ENCODE measurements around the gene NTM. TPM values are rescaled to one million over a fixed set of nuclear protein-coding genes. Genes with fewer than 3 reads are reported as not detected.

NTM gene
- total RNA-seq, 4 donors from 2014 or later: 0.40 to 3.1 (median 2.1) TPM; not detected in 1

- intact Hi-C loops (cut with DNase I; ENCODE audit: low total_unique reads) (no loop called here), in situ Hi-C loops (cut with MboI; ENCODE audit: low pct_ligation_motif_present in 1 of 4, low pct_unique_long_range_greater_than_20kb in 1 of 4, low sequenced_read_pairs in 3 of 4) (no loop called here)
- Histone ChIP-seq H3K27ac (no peak overlapping the region), H3K4me3 (no peak overlapping the region), H3K27me3 (no peaks in the 10 kb centered on the region), H3K36me3 (no peaks in the 10 kb centered on the region), H3K9me3 (no peaks in the 10 kb centered on the region), H3K4me1 (peaks cover 0 to under 1% (median 0%) of the 10 kb centered on the region in 4 donors)
- TF ChIP-seq EP300 (IDR thresholded peaks at IDR 0.05; ENCODE audit: low read depth): no peak
- no peak for TF ChIP-seq POLR2AphosphoS5 (IDR thresholded peaks at IDR 0.05)
- TF ChIP-seq POLR2A (IDR thresholded peaks at IDR 0.05): no peak
- TF ChIP-seq, protein P1, sequence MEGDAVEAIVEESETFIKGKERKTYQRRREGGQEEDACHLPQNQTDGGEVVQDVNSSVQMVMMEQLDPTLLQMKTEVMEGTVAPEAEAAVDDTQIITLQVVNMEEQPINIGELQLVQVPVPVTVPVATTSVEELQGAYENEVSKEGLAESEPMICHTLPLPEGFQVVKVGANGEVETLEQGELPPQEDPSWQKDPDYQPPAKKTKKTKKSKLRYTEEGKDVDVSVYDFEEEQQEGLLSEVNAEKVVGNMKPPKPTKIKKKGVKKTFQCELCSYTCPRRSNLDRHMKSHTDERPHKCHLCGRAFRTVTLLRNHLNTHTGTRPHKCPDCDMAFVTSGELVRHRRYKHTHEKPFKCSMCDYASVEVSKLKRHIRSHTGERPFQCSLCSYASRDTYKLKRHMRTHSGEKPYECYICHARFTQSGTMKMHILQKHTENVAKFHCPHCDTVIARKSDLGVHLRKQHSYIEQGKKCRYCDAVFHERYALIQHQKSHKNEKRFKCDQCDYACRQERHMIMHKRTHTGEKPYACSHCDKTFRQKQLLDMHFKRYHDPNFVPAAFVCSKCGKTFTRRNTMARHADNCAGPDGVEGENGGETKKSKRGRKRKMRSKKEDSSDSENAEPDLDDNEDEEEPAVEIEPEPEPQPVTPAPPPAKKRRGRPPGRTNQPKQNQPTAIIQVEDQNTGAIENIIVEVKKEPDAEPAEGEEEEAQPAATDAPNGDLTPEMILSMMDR (IDR thresholded peaks at IDR 0.05): no peak
- no peak for DNase-seq
- WGBS, 2 donors (ENCODE audit: low coverage in 1 of 2): 73 to 80% methylated on average over 6 to 10 of the region's 10 CpGs
Observed at GRCh38 chr11:131894615-131895544, 524.5 kb downstream of the NTM start.

- no peak for DNase-seq
- Histone ChIP-seq H3K27ac (no peak overlapping the region), H3K4me3 (no peak overlapping the region), H3K9me3 (no peaks in the 10 kb centered on the region), H3K4me1 (no peaks in the 10 kb centered on the region), H3K27me3 (no peaks in the 10 kb centered on the region), H3K36me3 (no peaks in the 10 kb centered on the region)
- WGBS, 2 donors (ENCODE audit: low coverage in 1 of 2): 25 to 50% methylated on average over 1 to 2 of the region's 2 CpGs
- no peak for TF ChIP-seq POLR2A (IDR thresholded peaks at IDR 0.05)
- TF ChIP-seq, protein P1 (IDR thresholded peaks at IDR 0.05): no peak
- TF ChIP-seq POLR2AphosphoS5 (IDR thresholded peaks at IDR 0.05): no peak
- TF ChIP-seq EP300 (IDR thresholded peaks at IDR 0.05; ENCODE audit: low read depth): no peak
- in situ Hi-C loops (cut with MboI; ENCODE audit: low pct_ligation_motif_present in 1 of 4, low pct_unique_long_range_greater_than_20kb in 1 of 4, low sequenced_read_pairs in 3 of 4) (no loop called here), intact Hi-C loops (cut with DNase I; ENCODE audit: low total_unique reads) (no loop called here)
Observed at GRCh38 chr11:131895865-131896264, 525.5 kb downstream of the NTM start.

DNA sequence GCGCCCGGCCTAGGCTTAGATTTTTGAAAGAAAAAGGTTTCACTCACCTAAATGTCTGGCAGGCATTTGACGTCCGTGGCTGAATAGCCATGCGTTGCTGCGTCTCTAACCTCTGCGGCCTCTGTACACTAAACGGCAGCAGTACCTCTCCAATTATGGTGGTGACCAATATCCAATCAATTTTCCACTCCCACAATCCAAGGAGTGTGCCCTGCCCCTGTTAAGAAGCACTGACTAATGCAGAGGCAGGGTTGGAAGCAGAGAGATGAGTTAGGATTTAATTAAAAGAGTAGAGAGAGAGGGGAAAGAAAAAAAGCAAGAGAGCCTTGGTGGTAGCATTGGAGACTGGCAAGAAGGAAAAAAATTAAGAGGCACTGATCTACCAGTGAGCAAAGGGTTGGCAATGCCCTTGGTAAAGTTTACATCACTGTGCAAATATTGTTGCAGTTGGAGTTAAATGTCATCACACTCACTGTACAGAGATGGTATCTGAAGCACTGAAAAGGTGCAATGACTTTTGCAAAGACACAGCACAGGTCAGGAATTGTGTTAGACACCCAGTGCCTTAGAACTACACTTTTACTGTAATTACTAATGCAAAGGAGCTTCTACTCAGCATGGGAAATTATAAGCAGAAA, 526.7 kb downstream of the NTM start:
- WGBS, 2 donors (ENCODE audit: low coverage in 1 of 2): 90% methylated on average over 8 of the region's 8 CpGs; no CpG with 5 or more reads in 1 of the 2 donors
- Histone ChIP-seq H3K4me1 (no peaks in the 10 kb centered on the region), H3K4me3 (no peak overlapping the region), H3K36me3 (no peaks in the 10 kb centered on the region), H3K9me3 (no peaks in the 10 kb centered on the region), H3K27me3 (no peaks in the 10 kb centered on the region), H3K27ac (no peak overlapping the region)
- no peak for TF ChIP-seq POLR2A (IDR thresholded peaks at IDR 0.05)
- TF ChIP-seq, protein P1 (IDR thresholded peaks at IDR 0.05): no peak
- TF ChIP-seq POLR2AphosphoS5 (IDR thresholded peaks at IDR 0.05): no peak
- no peak for TF ChIP-seq EP300 (IDR thresholded peaks at IDR 0.05; ENCODE audit: low read depth)
- intact Hi-C loops (cut with DNase I; ENCODE audit: low total_unique reads) (no loop called here), in situ Hi-C loops (cut with MboI; ENCODE audit: low pct_ligation_motif_present in 1 of 4, low pct_unique_long_range_greater_than_20kb in 1 of 4, low sequenced_read_pairs in 3 of 4) (no loop called here)
- no peak for DNase-seq

GRCh38 chr11:131897956-131898355, 527.5 kb downstream of the NTM start:
- no peak for DNase-seq
- in situ Hi-C loops (cut with MboI; ENCODE audit: low pct_ligation_motif_present in 1 of 4, low pct_unique_long_range_greater_than_20kb in 1 of 4, low sequenced_read_pairs in 3 of 4) (no loop called here), intact Hi-C loops (cut with DNase I; ENCODE audit: low total_unique reads) (no loop called here)
- H3K36me3 ChIP-seq: no peaks in the 10 kb centered on the region
- H3K27me3 ChIP-seq: no peaks in the 10 kb centered on the region
- no peaks in the 10 kb centered on the region for H3K4me1 ChIP-seq
- WGBS, 2 donors (ENCODE audit: low coverage in 1 of 2): 40 to 49% methylated on average over 4 to 5 of the region's 5 CpGs
- no peak overlapping the region for H3K27ac ChIP-seq
- no peaks in the 10 kb centered on the region for H3K9me3 ChIP-seq
- no peak overlapping the region for H3K4me3 ChIP-seq
- TF ChIP-seq, protein P1 (IDR thresholded peaks at IDR 0.05): no peak
- TF ChIP-seq POLR2AphosphoS5 (IDR thresholded peaks at IDR 0.05) (no peak), POLR2A (IDR thresholded peaks at IDR 0.05) (no peak), EP300 (IDR thresholded peaks at IDR 0.05; ENCODE audit: low read depth) (no peak)

Data from transverse colon (tissue), 4 donors.